GM19239 (cell line): ENCODE data around the gene HYLS1.

Experiments used
- DNase-seq: peaks from one replicate; pipeline ENCODE4 v3.0.0; 2011; ENCODE audit warnings: low spot score; ENCODE audit not compliant: insufficient read length
- FAIRE-seq: peaks from 2 replicates; lab custom pipeline; 2011; peaks lifted over from hg19 to GRCh38; lab: Jason Lieb, UNC

The HYLS1 gene

GRCh38 chr11:125946712-125947418 is 59.4 kb downstream of the HYLS1 start:
- DNase-seq: no peak
- no peak for FAIRE-seq

- FAIRE-seq (no peak), DNase-seq (no peak)
These were observed 60.2 kb downstream of the HYLS1 start for GRCh38 chr11:125947419-125948277.

- no peak for DNase-seq
- no peak for FAIRE-seq
These were observed 61.0 kb downstream of the HYLS1 start for GRCh38 chr11:125948278-125949051.

- FAIRE-seq (no peak), DNase-seq (no peak)
These were observed 62.1 kb downstream of the HYLS1 start for GRCh38 chr11:125949271-125950177.

GRCh38 chr11:125950178-125950490 is 62.7 kb downstream of the HYLS1 start:
- FAIRE-seq (no peak), DNase-seq (no peak)
